OCI-LY7 (cell line): ENCODE measurements around the gene NAP1L4. TPM values are rescaled to one million over a fixed set of nuclear protein-coding genes. Genes with fewer than 3 reads are reported as not detected.

Experiments
- BruUV-seq: library from RNA; stranded (reverse); fragments of 400-500 nt; replicated peaks from 2 replicates; lab custom pipeline; 2021; lab: Mats Ljungman, UMichigan
- CTCF ChIA-PET: fragments of 300-600 bp; sonication (Branson Sonifier 250); formaldehyde crosslinking; loops from one replicate; lab custom pipeline; 2022; ENCODE audit warnings: antibody characterized with exemption; ENCODE audit not compliant: unreplicated experiment; lab: Charles Lee
- POLR2A ChIA-PET: fragments of 300-600 bp; sonication (Branson Sonifier 250); formaldehyde crosslinking; loops from one replicate; lab custom pipeline; 2022; ENCODE audit warnings: antibody characterized with exemption; lab: Charles Lee
- DNase-seq: peaks from one replicate; pipeline ENCODE4 v3.0.0-alpha.2; 2015; ENCODE audit warnings: low spot score
- H2AFZ ChIP-seq: fragments of 200-600 bp; sonication (generic), shearing (Covaris generic); 2 replicates; pipeline ENCODE4 v1.6.1; 2014; ENCODE audit warnings: mild to moderate bottlenecking, antibody characterized with exemption, low read length, moderate library complexity
- H3K27ac ChIP-seq: fragments of 200-600 bp; sonication (generic); 2 replicates; pipeline ENCODE4 v1.5.1; 2014; ENCODE audit warnings: mixed run types, low read depth, mild to moderate bottlenecking, moderate library complexity, low read length, inconsistent platforms; ENCODE audit not compliant: poor library complexity, severe bottlenecking
- H3K36me3 ChIP-seq: fragments of 200-600 bp; sonication (generic); 2 replicates; pipeline ENCODE4 v1.6.1; 2014; ENCODE audit warnings: mild to moderate bottlenecking, antibody characterized with exemption, low read length, moderate library complexity, mixed read lengths; ENCODE audit not compliant: insufficient read depth
- H3K4me1 ChIP-seq: fragments of 200-600 bp; sonication (generic); 2 replicates; pipeline ENCODE4 v1.5.1; 2014; ENCODE audit warnings: mild to moderate bottlenecking, low read length; ENCODE audit not compliant: insufficient read depth, poor library complexity, severe bottlenecking
- H3K4me2 ChIP-seq: fragments of 200-600 bp; sonication (generic); 2 replicates; pipeline ENCODE4 v1.6.1; 2014; ENCODE audit warnings: mild to moderate bottlenecking, low read length
- H3K4me3 ChIP-seq: fragments of 200-600 bp; sonication (generic); 2 replicates; pipeline ENCODE4 v1.5.1; 2014; ENCODE audit warnings: mild to moderate bottlenecking, low read depth, low read length; ENCODE audit not compliant: poor library complexity, severe bottlenecking
- H3K79me2 ChIP-seq: fragments of 200-600 bp; sonication (generic); 2 replicates; pipeline ENCODE4 v1.6.1; 2016; ENCODE audit warnings: low read depth, mild to moderate bottlenecking, low read length, moderate library complexity, mixed read lengths; ENCODE audit not compliant: insufficient read depth
- H3K9me2 ChIP-seq: fragments of 200-600 bp; sonication (generic); 2 replicates; pipeline ENCODE4 v1.6.1; 2016; ENCODE audit warnings: mild to moderate bottlenecking, low read length, mixed read lengths; ENCODE audit not compliant: insufficient read depth
- H3K9me3 ChIP-seq: fragments of 200-600 bp; sonication (generic); 2 replicates; pipeline ENCODE4 v1.6.1; 2014; ENCODE audit warnings: mild to moderate bottlenecking, mixed run types, low read length, mixed read lengths
- H4K20me1 ChIP-seq: fragments of 200-600 bp; sonication (generic); 2 replicates; pipeline ENCODE4 v1.6.1; 2014; ENCODE audit warnings: mild to moderate bottlenecking, antibody characterized with exemption, low read length, moderate library complexity, mixed read lengths; ENCODE audit not compliant: insufficient read depth
- EZH2phosphoT487 ChIP-seq: fragments of 200-600 bp; sonication (generic); IDR thresholded peaks from 2 replicates; pipeline ENCODE4 v1.6.1; 2018; ENCODE audit warnings: low read depth, borderline replicate concordance, mild to moderate bottlenecking, mixed run types, antibody characterized with exemption, low read length, moderate library complexity, mixed read lengths
- intact Hi-C: fragments of 100-400 bp; cut with micrococcal nuclease; formaldehyde crosslinking; loops from one replicate; pipeline ENCODE4 v1.10.0; 2022; ENCODE audit not compliant: unreplicated experiment
- total RNA-seq, 2 experiments: library from RNA; depleted of rRNA in 1 of 2; stranded (reverse); fragments of >200 nt in 1 of 2; shearing (Covaris generic) in 1 of 2; gene quantifications; 2 replicates each; pipeline ENCODE4 v1.2.3, GENCODE V29; 2014 to 2022
- TF ChIP-seq, protein P1 (sequence below): fragments of 200-600 bp; sonication (generic); conservative IDR thresholded peaks from 2 replicates; pipeline ENCODE4 v1.5.1; 2014; ENCODE audit warnings: mild to moderate bottlenecking, antibody characterized with exemption, low read length, moderate library complexity, mixed read lengths

The NAP1L4 gene
- total RNA-seq, 2 experiments from 2014 or later, result 152 to 183 TPM

DNA sequence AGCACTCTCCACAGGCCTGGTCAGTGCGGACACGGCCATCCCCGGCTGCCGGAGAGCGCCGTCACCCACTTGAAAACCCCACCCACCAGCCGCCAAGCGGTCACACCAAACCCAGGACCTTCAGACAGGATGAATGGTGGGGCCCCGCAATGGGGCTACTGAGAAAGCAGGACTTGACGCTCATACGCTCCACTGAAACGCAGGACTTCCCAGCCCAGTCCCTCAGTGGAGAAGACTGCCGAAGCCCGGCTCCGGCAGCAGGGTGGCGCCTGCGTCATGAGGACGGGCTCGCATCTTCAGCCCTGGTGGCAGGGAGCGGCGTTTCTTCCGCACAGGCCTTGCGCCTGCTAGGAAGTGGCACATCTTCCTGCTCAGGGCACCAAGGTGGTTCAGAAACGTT, 47.6 kb downstream of the NAP1L4 start:
- intact Hi-C loops, result no loop called here
- H3K4me1 ChIP-seq, result no peaks in the 10 kb centered on the region
- BruUV-seq, result TSS peak; percentile 34

DNA sequence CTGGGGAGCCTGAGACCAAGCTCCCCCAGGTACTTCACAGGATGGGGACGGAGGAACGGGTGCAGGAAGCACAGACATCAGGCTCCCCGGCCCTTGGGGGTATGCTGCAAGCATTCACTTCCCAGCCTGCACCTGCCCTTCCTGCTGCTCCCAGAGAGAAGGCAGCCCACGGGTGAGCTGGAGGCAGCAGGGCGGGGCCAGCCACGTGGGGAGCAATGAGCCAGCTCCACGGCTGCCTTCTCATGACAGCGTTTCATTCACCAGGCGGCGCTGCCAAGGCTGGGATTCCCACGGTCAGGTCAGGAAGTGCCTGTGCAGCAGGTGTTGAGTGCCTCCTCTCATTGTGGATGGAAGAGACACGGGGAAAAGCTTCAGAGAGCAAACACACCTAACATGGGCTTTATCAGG, 48.4 kb downstream of the NAP1L4 start:
- Histone ChIP-seq H3K79me2 (no peaks in the 10 kb centered on the region), H3K4me3 (no peak overlapping the region), H3K4me2 (no peak overlapping the region), H3K9me3 (peaks cover 15% of the 10 kb centered on the region), H3K4me1 (no peaks in the 10 kb centered on the region), H4K20me1 (no peaks in the 10 kb centered on the region), H3K27ac (no peak overlapping the region), H3K36me3 (peaks cover 72% of the 10 kb centered on the region), H3K9me2 (no peaks in the 10 kb centered on the region), H2AFZ (no peak overlapping the region)
- ChIA-PET POLR2A (no interaction called here), CTCF (no interaction called here)
- intact Hi-C loops, result no loop called here
- no TSS peak for BruUV-seq
- TF ChIP-seq, protein P1, sequence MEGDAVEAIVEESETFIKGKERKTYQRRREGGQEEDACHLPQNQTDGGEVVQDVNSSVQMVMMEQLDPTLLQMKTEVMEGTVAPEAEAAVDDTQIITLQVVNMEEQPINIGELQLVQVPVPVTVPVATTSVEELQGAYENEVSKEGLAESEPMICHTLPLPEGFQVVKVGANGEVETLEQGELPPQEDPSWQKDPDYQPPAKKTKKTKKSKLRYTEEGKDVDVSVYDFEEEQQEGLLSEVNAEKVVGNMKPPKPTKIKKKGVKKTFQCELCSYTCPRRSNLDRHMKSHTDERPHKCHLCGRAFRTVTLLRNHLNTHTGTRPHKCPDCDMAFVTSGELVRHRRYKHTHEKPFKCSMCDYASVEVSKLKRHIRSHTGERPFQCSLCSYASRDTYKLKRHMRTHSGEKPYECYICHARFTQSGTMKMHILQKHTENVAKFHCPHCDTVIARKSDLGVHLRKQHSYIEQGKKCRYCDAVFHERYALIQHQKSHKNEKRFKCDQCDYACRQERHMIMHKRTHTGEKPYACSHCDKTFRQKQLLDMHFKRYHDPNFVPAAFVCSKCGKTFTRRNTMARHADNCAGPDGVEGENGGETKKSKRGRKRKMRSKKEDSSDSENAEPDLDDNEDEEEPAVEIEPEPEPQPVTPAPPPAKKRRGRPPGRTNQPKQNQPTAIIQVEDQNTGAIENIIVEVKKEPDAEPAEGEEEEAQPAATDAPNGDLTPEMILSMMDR, result no peak
- TF ChIP-seq EZH2phosphoT487, result no peak
- no peak for DNase-seq

More for the DNA sequence above, 47.6 kb downstream of the NAP1L4 start:
- Histone ChIP-seq H3K27ac (no peak overlapping the region), H4K20me1 (no peaks in the 10 kb centered on the region), H2AFZ (no peak overlapping the region), H3K36me3 (peaks cover 76% of the 10 kb centered on the region), H3K9me3 (peaks cover 7% of the 10 kb centered on the region), H3K9me2 (no peaks in the 10 kb centered on the region), H3K79me2 (no peaks in the 10 kb centered on the region), H3K4me2 (no peak overlapping the region), H3K4me3 (no peak overlapping the region)
- CTCF ChIA-PET, result no interaction called here
- TF ChIP-seq, protein P1, result no peak
- TF ChIP-seq EZH2phosphoT487, result no peak
- POLR2A ChIA-PET, result no interaction called here
- DNase-seq, result no peak

DNA sequence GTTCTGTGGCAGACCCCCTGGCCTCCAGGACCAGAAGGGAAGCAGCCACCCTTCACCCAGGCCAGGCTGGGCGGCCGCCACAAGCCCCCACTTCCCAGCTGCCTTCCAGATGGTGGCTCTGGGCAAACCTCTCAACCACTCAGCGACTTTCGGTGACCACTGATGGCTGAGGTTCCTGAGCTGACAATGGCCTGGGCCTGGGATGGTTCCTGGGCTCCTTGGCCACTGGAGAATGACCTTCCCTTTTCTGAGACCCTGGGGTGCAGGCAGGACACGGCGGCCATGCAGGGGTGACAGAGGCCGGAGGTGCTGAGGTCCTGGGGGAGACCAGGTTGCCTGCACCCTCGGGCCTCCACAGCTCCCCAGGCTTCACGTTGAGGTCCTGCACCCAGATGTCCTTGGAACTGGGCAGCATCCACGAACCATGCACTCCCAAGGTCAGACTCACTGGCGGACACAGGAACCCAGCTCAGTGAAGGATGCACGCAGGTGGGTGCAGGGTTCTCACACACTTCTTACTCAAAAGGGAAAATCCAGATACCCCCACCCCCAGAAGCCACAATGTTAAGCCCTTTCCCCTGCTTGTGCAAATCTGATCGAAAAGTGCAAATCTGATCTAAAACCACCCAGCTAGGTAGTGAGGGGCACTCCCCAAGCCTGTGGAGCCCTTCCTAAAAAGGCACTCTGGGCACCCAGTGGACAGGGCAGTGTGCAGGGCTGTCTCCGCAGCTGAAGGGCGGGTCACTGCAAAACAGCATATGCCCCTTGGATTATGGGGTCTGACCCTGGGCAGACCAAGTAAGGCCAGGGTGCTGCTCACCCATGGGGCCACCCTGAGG, 49.0 kb downstream of the NAP1L4 start:
- intact Hi-C loops, result no loop called here
- Histone ChIP-seq H3K4me1 (no peaks in the 10 kb centered on the region), H3K79me2 (no peaks in the 10 kb centered on the region), H3K27ac (no peak overlapping the region), H2AFZ (no peak overlapping the region), H3K9me3 (peaks cover 18% of the 10 kb centered on the region), H3K36me3 (peaks cover 67% of the 10 kb centered on the region), H4K20me1 (no peaks in the 10 kb centered on the region), H3K4me3 (no peak overlapping the region), H3K9me2 (no peaks in the 10 kb centered on the region), H3K4me2 (no peak overlapping the region)
- ChIA-PET POLR2A (no interaction called here), CTCF (no interaction called here)
- DNase-seq, result no peak
- no TSS peak for BruUV-seq
- TF ChIP-seq, protein P1, result no peak
- no peak for TF ChIP-seq EZH2phosphoT487
